RWPE1 (cell line): ENCODE results near the gene GATA3.

Source experiments
- CTCF ChIA-PET: fragments of 350-600 bp; sonication (Branson Sonifier 250); formaldehyde crosslinking; extraction: SDS; loops from one replicate; lab custom pipeline; 2021; lab: Yijun Ruan, JAX
- POLR2A ChIA-PET: fragments of 400-600 bp; formaldehyde crosslinking; extraction: SDS; loops from one replicate; lab custom pipeline; 2020; ENCODE audit warnings: antibody characterized with exemption; ENCODE audit not compliant: low non-redundant PET; lab: Yijun Ruan, JAX
- DNase-seq: peaks from one replicate; pipeline ENCODE4 v3.0.0; 2012; ENCODE audit warnings: low spot score
- H3K27ac ChIP-seq: fragments of 450-650 bp; 2 replicates; pipeline ENCODE4 v1.5.1; 2017
- TF ChIP-seq, protein P1 (sequence below): fragments of 450-650 bp; conservative IDR thresholded peaks from 2 replicates; pipeline ENCODE4 v1.5.1; 2017; ENCODE audit warnings: low read depth, mild to moderate bottlenecking

The GATA3 gene

DNA sequence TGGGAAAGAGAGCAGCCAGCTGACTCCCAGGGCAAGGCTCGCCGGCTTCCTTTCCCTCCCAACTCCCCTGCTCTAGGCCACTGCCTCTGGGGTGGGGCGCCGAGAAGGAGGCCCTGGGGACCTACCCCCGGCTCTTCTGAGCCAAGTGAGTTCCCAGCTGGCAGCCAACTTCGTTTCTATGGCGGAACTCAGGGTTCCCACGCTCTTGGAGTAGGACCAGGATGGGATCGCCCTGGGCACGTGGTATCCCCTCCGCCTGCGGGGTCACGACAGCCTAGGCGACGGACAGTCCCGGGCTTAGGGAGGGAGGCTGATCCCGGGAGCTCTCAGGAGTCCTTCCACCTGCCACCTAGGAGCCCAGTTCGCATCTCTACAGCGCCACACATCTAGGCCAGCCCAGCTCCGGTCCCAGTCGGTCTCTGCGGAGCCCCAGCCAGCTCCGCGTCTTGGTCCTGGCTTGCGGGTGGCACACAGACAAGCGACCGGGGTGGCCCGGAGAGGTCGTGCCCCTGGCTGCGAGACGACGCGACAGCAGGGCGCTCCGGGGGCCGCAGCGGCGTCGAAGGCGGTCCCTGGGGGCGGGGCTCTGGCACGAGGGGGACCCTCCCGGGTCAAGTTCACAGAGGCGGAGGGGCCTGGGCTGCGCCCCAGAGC lies 20.5 kb upstream of the GATA3 start:
- H3K27ac ChIP-seq = no peak overlapping the region
- DNase-seq = no peak
- POLR2A ChIA-PET = no interaction called here
- CTCF ChIA-PET = no interaction called here
- TF ChIP-seq, protein P1, sequence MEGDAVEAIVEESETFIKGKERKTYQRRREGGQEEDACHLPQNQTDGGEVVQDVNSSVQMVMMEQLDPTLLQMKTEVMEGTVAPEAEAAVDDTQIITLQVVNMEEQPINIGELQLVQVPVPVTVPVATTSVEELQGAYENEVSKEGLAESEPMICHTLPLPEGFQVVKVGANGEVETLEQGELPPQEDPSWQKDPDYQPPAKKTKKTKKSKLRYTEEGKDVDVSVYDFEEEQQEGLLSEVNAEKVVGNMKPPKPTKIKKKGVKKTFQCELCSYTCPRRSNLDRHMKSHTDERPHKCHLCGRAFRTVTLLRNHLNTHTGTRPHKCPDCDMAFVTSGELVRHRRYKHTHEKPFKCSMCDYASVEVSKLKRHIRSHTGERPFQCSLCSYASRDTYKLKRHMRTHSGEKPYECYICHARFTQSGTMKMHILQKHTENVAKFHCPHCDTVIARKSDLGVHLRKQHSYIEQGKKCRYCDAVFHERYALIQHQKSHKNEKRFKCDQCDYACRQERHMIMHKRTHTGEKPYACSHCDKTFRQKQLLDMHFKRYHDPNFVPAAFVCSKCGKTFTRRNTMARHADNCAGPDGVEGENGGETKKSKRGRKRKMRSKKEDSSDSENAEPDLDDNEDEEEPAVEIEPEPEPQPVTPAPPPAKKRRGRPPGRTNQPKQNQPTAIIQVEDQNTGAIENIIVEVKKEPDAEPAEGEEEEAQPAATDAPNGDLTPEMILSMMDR = no peak

DNA sequence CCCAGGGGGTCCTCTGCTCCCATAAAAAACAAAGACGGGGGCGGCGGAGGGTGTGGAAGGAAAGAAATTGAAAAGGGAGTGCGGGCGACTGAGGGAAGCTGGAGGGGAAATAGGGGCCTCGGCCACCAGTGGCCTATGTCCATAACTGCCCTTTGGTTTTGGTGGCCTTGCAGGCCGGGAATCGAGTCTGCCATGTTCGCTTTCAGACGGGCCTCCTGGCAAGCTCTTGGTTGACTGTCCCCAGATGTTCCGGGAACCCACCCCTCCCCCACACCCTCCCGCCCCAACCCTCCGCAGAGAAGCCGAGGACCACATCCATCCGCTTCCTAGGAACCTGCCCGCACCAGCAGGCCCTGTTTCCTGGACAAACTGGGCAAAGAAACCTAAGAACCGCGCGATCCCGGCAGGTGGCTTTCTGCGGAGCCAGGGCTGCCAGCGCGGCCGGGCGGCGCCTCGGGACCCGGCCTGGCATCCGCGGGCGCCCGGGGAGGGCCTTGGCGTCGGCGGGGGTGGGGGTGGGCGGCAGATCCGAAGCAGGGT lies 20.0 kb upstream of the GATA3 start:
- no peak overlapping the region for H3K27ac ChIP-seq
- TF ChIP-seq, protein P1 = no peak
- no peak for DNase-seq
- ChIA-PET POLR2A (no interaction called here), CTCF (no interaction called here)

DNA sequence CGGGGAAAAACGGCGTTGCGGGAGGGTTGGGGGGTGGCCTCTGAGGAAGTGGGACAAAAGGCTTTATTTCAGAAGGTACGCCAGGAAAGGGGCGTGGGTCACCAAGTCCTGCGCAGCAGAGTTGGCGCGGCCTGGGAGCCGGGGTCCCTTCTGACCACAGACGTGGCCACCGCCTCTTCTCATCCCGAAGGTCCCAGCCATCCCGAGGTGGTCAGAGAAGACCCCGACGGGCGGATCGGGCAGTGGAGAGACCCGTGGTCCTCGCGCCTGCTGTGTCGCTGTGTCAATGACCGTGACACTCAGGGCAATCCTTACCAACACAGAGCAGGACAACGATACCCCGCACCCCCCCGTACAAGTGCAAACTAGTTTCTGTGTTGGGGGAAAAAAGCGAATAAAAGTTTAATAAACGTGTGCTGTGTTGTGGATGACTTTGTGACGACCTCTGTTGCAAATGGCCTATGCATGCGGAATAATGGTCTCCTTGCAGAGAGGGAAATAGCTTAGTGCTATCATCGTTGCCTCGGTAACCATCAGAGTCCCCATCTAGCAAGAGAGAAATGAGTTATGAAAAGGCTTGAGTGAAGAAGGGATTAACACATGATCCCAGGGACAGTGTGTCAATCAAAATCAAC lies 19.4 kb upstream of the GATA3 start:
- CTCF ChIA-PET = no interaction called here
- H3K27ac ChIP-seq = no peak overlapping the region
- TF ChIP-seq, protein P1 = no peak
- DNase-seq = no peak
- POLR2A ChIA-PET = no interaction called here

DNA sequence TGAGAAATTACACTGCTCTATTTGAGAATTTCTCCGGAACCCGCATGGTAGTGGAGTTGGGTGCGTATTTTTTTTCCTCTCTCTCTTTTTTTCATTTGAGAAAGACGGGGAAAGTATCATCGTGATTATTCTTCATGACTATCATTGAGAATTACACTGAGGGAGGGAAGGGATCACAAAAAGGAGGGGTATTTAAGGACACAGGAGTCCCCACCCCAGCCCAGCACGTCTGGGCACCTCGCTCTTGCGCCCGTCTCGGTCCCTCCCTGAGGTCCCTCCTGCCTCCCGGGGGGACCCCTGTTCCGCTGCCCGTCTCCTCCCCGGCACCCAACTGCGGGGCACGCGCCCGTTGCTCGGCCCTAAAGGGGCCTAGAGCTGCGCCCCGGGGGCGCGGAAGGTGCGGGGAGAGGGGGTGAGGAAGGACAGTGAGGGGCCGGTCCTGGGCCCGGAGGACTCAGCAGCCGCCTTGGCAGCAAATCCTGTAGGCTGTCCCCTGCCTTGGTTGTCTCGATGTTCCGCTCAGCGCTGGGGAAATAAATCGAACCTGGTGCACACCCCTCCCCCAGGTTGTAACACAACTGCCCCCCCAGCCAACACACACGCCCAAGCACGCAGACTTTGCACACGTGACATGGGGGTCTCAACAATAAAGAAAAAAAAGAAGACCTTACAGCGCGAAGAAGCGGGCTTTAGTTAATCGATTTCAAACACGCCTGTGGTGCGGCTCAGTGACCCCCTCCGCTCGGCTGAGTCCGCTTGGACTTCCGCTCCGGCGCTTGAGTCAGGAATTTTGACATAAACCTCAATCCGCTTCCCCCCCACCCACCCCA lies 18.6 kb upstream of the GATA3 start:
- no peak for DNase-seq
- ChIA-PET POLR2A (no interaction called here), CTCF (no interaction called here)
- TF ChIP-seq, protein P1 = no peak
- no peak overlapping the region for H3K27ac ChIP-seq

DNA sequence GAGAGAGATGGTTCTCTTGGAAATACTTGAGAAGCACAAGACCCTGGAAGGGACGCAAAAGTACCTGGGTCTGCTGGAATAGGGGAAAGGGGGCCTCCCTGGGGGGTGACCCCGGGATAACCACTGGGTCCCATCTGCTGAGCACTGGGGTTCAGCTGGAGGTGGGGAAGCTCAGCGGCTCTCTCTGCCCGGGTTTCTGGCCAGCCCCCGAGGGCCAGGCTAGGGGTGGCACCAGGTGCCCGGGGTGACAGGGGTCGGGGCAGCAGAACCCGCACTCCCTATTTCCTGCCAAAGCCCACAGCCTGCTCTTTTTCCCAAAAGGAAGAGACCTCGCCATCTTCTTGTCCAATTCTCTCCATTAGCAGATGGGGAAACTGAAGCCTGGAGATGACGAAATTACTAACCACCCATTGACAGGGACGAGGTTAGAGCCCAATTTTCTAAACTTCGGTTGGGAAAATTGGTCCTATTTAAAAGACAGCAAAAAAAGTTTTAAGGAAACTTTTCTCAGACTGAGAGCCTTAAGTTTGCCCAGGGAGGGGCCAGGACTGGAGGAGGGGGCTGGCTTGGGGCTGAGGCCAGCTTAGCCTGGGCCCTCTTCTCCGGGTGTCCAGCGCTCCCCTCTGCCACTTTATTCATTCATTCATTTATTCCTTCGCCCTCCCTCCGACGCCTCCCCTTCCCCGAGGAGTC lies 17.8 kb upstream of the GATA3 start:
- H3K27ac ChIP-seq = no peak overlapping the region
- CTCF ChIA-PET = no interaction called here
- POLR2A ChIA-PET = no interaction called here
- DNase-seq = no peak
- TF ChIP-seq, protein P1 = no peak
